Tibial nerve (tissue), 3 donors: ENCODE results near the gene POLR3B.

Experiments used
- CTCF ChIP-seq, 5 experiments: fragments of 200-600 bp in 3 of 5; fragments of 450-650 bp in 2 of 5; sonication (generic) in 3 of 5; IDR thresholded peaks; one replicate each; pipeline ENCODE4 v1.5.1; 2016 to 2019; ENCODE audit warnings: antibody characterized with exemption in 5 of 5, mild to moderate bottlenecking in 3 of 5, moderate library complexity in 2 of 5
- POLR2A ChIP-seq, 2 donors: fragments of 450-650 bp; IDR thresholded peaks; one replicate each; pipeline ENCODE4 v1.6.1; 2017; ENCODE audit warnings: antibody characterized with exemption in 2 of 2, mild to moderate bottlenecking in 2 of 2, moderate library complexity in 2 of 2

- TF ChIP-seq CTCF (IDR thresholded peaks at IDR 0.05) (no peak), POLR2A (IDR thresholded peaks at IDR 0.05) (no peak)
Measured at GRCh38 chr12:106362971-106363370, 5.4 kb downstream of the POLR3B start.
